Liver (tissue), 9 donors: ENCODE results near the gene TSGA10IP. TPM values are rescaled to one million over a fixed set of nuclear protein-coding genes. Genes with fewer than 3 reads are reported as not detected.
A peak's percentile ranks its signal among the peaks of the same experiment; 100 is the strongest.

Experiments used
- DNase-seq: peaks from one replicate; pipeline ENCODE4 v3.0.0-alpha.2; 2017; ENCODE audit warnings: low spot score
- H3K27ac ChIP-seq, 2 donors: one replicate each; pipeline ENCODE4 v1.7.0; 2013; ENCODE audit warnings: inconsistent platforms in 2 of 2, low read length in 2 of 2, control low read depth in 1 of 2, low read depth in 1 of 2, mild to moderate bottlenecking in 1 of 2
- H3K27me3 ChIP-seq, 4 donors: one replicate each; pipeline versions ENCODE4 v1.6.1 to v1.7.0; 2013; ENCODE audit warnings: low read length in 3 of 4, inconsistent platforms in 1 of 4, mild to moderate bottlenecking in 1 of 4, moderate library complexity in 1 of 4; ENCODE audit not compliant: control insufficient read depth in 4 of 4, insufficient read depth in 4 of 4
- H3K36me3 ChIP-seq, 4 donors: one replicate each; pipeline versions ENCODE4 v1.6.1 to v1.7.0; 2013; ENCODE audit warnings: low read length in 3 of 4, mild to moderate bottlenecking in 3 of 4, low read depth in 1 of 4, moderate library complexity in 1 of 4; ENCODE audit not compliant: control insufficient read depth in 4 of 4, insufficient read depth in 3 of 4
- H3K4me1 ChIP-seq, 4 donors: one replicate each; pipeline versions ENCODE4 v1.6.1 to v1.7.0; 2013; ENCODE audit warnings: low read length in 3 of 4, mild to moderate bottlenecking in 3 of 4, moderate library complexity in 1 of 4; ENCODE audit not compliant: control insufficient read depth in 4 of 4, insufficient read depth in 4 of 4
- H3K4me3 ChIP-seq, 3 donors: one replicate each; pipeline versions ENCODE4 v1.6.1 to v1.7.0; 2013; ENCODE audit warnings: low read length in 3 of 3, control low read depth in 1 of 3, low read depth in 1 of 3, mild to moderate bottlenecking in 1 of 3
- H3K9ac ChIP-seq, 2 donors: one replicate each; pipeline ENCODE4 v1.7.0; 2013; ENCODE audit warnings: low read length in 2 of 2, mild to moderate bottlenecking in 2 of 2, moderate library complexity in 2 of 2, control low read depth in 1 of 2, low read depth in 1 of 2
- H3K9me3 ChIP-seq, 4 donors: one replicate each; pipeline versions ENCODE4 v1.6.1 to v1.7.0; 2013; ENCODE audit warnings: low read length in 3 of 4; ENCODE audit not compliant: control insufficient read depth in 4 of 4
- EGR1 ChIP-seq, 2 donors: IDR thresholded peaks; 2 replicates each; pipeline ENCODE4 v1.6.1; 2016 to 2018; ENCODE audit warnings: antibody characterized with exemption in 2 of 2, low read depth in 2 of 2
- FOXA2 ChIP-seq: IDR thresholded peaks from 2 replicates; pipeline ENCODE4 v1.6.1; 2016; ENCODE audit warnings: antibody characterized with exemption
- GABPA ChIP-seq, 2 donors: IDR thresholded peaks in 1 of 2; conservative IDR thresholded peaks in 1 of 2; 2 replicates each; pipeline ENCODE4 v1.6.1; 2016; ENCODE audit warnings: antibody characterized with exemption in 2 of 2, mild to moderate bottlenecking in 1 of 2, moderate library complexity in 1 of 2
- HNF4A ChIP-seq, 2 donors: conservative IDR thresholded peaks; 2 replicates each; pipeline ENCODE4 v1.6.1; 2016; ENCODE audit warnings: antibody characterized with exemption in 2 of 2, mild to moderate bottlenecking in 2 of 2
- HNF4G ChIP-seq: IDR thresholded peaks from 2 replicates; pipeline ENCODE4 v1.6.1; 2016; ENCODE audit warnings: antibody characterized with exemption
- NR2F2 ChIP-seq: IDR thresholded peaks from 2 replicates; pipeline ENCODE4 v1.6.1; 2016; ENCODE audit warnings: antibody characterized with exemption
- RAD21 ChIP-seq, 2 donors: IDR thresholded peaks; 2 replicates each; pipeline ENCODE4 v1.6.1; 2016; ENCODE audit warnings: antibody characterized with exemption in 2 of 2, mild to moderate bottlenecking in 2 of 2
- REST ChIP-seq: IDR thresholded peaks from 2 replicates; pipeline ENCODE4 v1.6.1; 2016; ENCODE audit warnings: antibody characterized with exemption, mild to moderate bottlenecking
- RXRA ChIP-seq, 2 donors: IDR thresholded peaks; 2 replicates each; pipeline ENCODE4 v1.6.1; 2017 to 2018; ENCODE audit warnings: antibody characterized with exemption in 2 of 2, mild to moderate bottlenecking in 1 of 2
- SP1 ChIP-seq: IDR thresholded peaks from 2 replicates; pipeline ENCODE4 v1.6.1; 2018; ENCODE audit warnings: antibody characterized with exemption, mild to moderate bottlenecking
- TAF1 ChIP-seq: conservative IDR thresholded peaks from 2 replicates; pipeline ENCODE4 v1.6.1; 2016; ENCODE audit warnings: antibody characterized with exemption, mild to moderate bottlenecking
- YY1 ChIP-seq: IDR thresholded peaks from 2 replicates; pipeline ENCODE4 v1.6.1; 2016; ENCODE audit warnings: antibody characterized with exemption, mild to moderate bottlenecking
- WGBS: extraction: QIAGEN DNeasy Blood & Tissue Kit; methylation state at CpG from one replicate; pipeline ENCODE4 v1.1.7; 2013; 5-methylcytosine and 5-hydroxymethylcytosine counted together
- polyA plus RNA-seq, 2 donors: library from polyadenylated mRNA; stranded (reverse) in 1 of 2; unstranded in 1 of 2; fragments of 200-250 nt in 1 of 2; fragments of >200 nt in 1 of 2; fragmentation: Nextera tagmentation in 1 of 2; extraction: Ambion mirVana in 1 of 2; gene quantifications; one replicate each; pipeline versions ENCODE4 v1.2.1 to v1.2.3, GENCODE V29; 2013 to 2015
- total RNA-seq, 2 donors: library from RNA; depleted of rRNA; stranded (reverse); fragments of >200 nt; gene quantifications; one replicate each; pipeline ENCODE4 v1.2.3, GENCODE V29; 2014
- TF ChIP-seq, protein P1 (sequence below): IDR thresholded peaks from 2 replicates; pipeline ENCODE4 v1.6.1; 2016; ENCODE audit warnings: antibody characterized with exemption
- donor health status: healthy.
- donor health status: healthy.
- donor health status: healthy.
- donor health status: healthy.
- donor health status: healthy.

Gene TSGA10IP
- total and polyA plus RNA-seq, 4 donors = 0.02 TPM; not detected in 3

DNA sequence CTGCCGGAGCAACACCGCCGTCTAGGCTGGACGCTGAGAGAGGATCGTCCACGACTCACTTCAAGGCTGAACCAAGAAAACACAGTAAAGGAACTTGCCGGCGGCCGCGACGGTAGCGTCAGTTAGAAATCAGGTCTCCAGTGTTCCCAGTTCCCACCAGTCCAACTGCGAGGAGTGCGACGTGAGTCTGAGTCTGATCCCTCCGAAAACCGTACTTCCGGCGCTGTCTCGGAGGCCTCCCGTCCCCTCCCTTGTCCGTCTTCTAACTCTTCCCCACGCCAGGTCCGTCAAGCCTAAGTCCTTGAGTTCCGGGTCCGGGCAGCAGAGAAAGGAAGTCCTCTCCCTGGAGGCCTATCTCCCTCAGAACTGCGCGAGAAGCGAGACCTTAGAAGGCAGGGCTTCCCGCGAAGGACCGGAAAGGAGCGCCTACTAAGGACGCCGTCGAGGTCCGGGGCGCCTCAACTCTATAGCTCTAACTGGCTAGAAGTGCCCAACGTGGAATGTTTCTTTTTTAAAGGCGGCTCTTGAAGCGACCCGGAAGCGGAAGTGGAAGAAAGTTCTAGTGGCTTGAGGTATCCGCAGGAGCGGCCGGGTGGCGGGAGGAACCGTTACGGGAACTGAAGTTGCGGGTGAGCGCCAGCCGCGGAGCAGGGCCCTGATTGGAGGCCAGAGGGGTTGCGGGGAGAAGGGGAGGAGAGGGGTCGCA is 56.8 kb downstream of the TSGA10IP start, which contains the start of the genes BANF1 and EIF1AD (continued):
- TF ChIP-seq REST = peak; percentile 82
- TF ChIP-seq GABPA (IDR thresholded peaks at IDR 0.05 in 1 of 2, conservative IDR thresholded peaks at IDR 0.05 in 1 of 2) = peak; percentile 98 to 99
- no peak for TF ChIP-seq FOXA2
- TF ChIP-seq EGR1 (IDR thresholded peaks at IDR 0.05; ENCODE audit: low read depth in 2 of 2) = peak; percentile 50 to 72

DNA sequence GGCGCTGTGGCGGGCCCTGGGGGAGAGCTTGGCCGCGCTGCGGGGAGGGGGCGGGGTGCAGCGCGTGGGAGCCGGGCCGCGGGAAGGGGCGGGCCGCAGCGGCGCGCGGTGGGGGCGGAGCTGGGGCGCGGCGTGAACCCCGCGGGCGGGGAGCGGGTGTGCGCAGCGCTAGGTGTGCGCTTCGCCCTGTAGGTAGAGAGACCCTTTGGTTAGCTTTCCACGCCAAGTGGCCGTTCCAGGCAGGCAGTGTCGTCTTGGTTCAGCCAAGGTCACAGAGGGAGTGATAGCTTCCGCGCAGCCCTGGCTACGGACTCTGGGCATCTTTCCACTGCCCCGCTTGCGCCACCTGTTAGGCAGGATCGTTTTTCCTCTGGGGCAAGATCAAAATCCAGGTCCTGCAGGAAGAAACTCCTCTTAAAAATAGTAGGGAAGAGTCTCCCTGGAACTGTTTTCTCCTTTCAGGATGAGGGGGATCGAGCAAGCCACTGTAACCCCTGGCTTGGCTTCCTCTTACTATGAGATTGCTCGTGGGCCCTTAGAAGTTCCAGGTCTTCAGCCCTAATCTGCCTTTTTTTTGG is 57.5 kb downstream of the TSGA10IP start:
- Histone ChIP-seq H3K9ac (peak overlapping the region; percentile 3 to 30), H3K4me1 (peaks cover 4 to 30% (median 21%) of the 10 kb centered on the region in 4 donors), H3K4me3 (peak overlapping the region; percentile 77 to 97 (median 92)), H3K36me3 (peaks cover 2 to 34% (median 26%) of the 10 kb centered on the region in 4 donors), H3K27ac (peak overlapping the region; percentile 88 to 97), H3K27me3 (no peaks in the 10 kb centered on the region), H3K9me3 (no peaks in the 10 kb centered on the region)
- DNase-seq = no peak
- TF ChIP-seq YY1 = no peak
- TF ChIP-seq HNF4A (conservative IDR thresholded peaks at IDR 0.05) = peak; percentile 28 to 37
- TF ChIP-seq RAD21 (IDR thresholded peaks at IDR 0.05) = no peak
- no peak for TF ChIP-seq EGR1 (IDR thresholded peaks at IDR 0.05; ENCODE audit: low read depth in 2 of 2)
- TF ChIP-seq TAF1 = no peak
- TF ChIP-seq SP1 = no peak
- peak in 1 of 2 donors; percentile 13 for TF ChIP-seq RXRA (IDR thresholded peaks at IDR 0.05)
- WGBS = under 1% methylated on average over 40 of the region's 40 CpGs

DNA sequence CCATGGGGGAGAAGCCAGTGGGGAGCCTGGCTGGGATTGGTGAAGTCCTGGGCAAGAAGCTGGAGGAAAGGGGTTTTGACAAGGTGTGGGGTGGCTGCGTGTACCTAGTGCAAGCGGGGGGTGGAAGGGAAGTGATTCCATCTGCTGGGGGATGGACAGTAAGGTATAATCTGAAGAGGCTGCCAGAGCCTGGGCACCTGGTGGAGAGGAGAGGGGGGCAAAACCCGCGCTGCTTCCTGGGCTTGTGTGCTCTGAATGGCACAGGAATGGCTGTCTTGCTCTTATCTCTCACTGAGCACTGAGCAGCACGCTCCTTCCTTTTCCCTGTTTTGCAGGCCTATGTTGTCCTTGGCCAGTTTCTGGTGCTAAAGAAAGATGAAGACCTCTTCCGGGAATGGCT is 58.0 kb downstream of the TSGA10IP start:
- Histone ChIP-seq H3K9me3 (no peaks in the 10 kb centered on the region), H3K9ac (peak overlapping the region in 1 of 2 donors; percentile 30), H3K36me3 (peaks cover 2 to 29% (median 21%) of the 10 kb centered on the region in 4 donors), H3K27ac (peak overlapping the region; percentile 88 to 97), H3K27me3 (no peaks in the 10 kb centered on the region), H3K4me1 (peaks cover 4 to 30% (median 21%) of the 10 kb centered on the region in 4 donors), H3K4me3 (peak overlapping the region; percentile 77 to 97 (median 92))
- TF ChIP-seq NR2F2 = no peak
- TF ChIP-seq, protein P1, sequence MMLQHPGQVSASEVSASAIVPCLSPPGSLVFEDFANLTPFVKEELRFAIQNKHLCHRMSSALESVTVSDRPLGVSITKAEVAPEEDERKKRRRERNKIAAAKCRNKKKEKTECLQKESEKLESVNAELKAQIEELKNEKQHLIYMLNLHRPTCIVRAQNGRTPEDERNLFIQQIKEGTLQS = no peak
- no peak for TF ChIP-seq HNF4G
- no peak for TF ChIP-seq GABPA (IDR thresholded peaks at IDR 0.05 in 1 of 2, conservative IDR thresholded peaks at IDR 0.05 in 1 of 2)
- no peak for DNase-seq
- 76% methylated on average over 6 of the region's 6 CpGs for WGBS
